Naive thymus-derived CD8-positive, alpha-beta T cell (primary cell): ENCODE measurements around the gene ZFAND3. TPM values are rescaled to one million over a fixed set of nuclear protein-coding genes. Genes with fewer than 3 reads are reported as not detected.
"Not testable (repeated sequence)": the region's sequence is repeated elsewhere in the genome, so short reads cannot be mapped to it uniquely, and the experiment has no call there.

Experiments used
- ATAC-seq, 2 donors: fragments of 150-1000 bp; cut with Tn5 transposase in 1 of 2; sonication (Bioruptor Pico), chemical (Tn5 transposase) in 1 of 2; 1 replicate in 1 of 2; 2 replicates in 1 of 2; pipeline ENCODE4 v1.10.0; 2021; ENCODE audit warnings: mild to moderate bottlenecking in 2 of 2, moderate library complexity in 2 of 2
- POLR2A ChIA-PET: fragments of 350-600 bp; sonication (Branson Sonifier 250); formaldehyde crosslinking; loops from one replicate; lab custom pipeline; 2021; ENCODE audit warnings: antibody characterized with exemption; lab: Charles Lee
- DNase-seq, 10 donors: peaks; one replicate each; pipeline versions ENCODE4 v3.0.0 to v3.0.0-alpha.2; 2020 to 2022
- H3K27ac Mint-ChIP-seq, 10 donors: one replicate each; pipeline ENCODE4 v1.8.0; 2020 to 2022; ENCODE audit warnings: mild to moderate bottlenecking in 10 of 10, mixed read lengths in 10 of 10, moderate library complexity in 4 of 10, inconsistent platforms in 1 of 10
- H3K27me3 Mint-ChIP-seq, 5 donors: one replicate each; pipeline ENCODE4 v1.8.0; 2021 to 2022; ENCODE audit warnings: mixed read lengths in 5 of 5
- H3K36me3 Mint-ChIP-seq, 3 donors: one replicate each; pipeline ENCODE4 v1.8.0; 2020 to 2022; ENCODE audit warnings: mixed read lengths in 3 of 3, mild to moderate bottlenecking in 2 of 3, inconsistent platforms in 1 of 3
- H3K4me1 Mint-ChIP-seq, 4 donors: one replicate each; pipeline ENCODE4 v1.8.0; 2021 to 2022; ENCODE audit warnings: mixed read lengths in 4 of 4
- H3K4me3 Mint-ChIP-seq, 10 donors: one replicate each; pipeline ENCODE4 v1.8.0; 2020 to 2022; ENCODE audit warnings: mild to moderate bottlenecking in 10 of 10, mixed read lengths in 10 of 10, moderate library complexity in 6 of 10, inconsistent platforms in 1 of 10
- H3K9me3 Mint-ChIP-seq, 9 donors: one replicate each; pipeline ENCODE4 v1.8.0; 2020 to 2022; ENCODE audit warnings: mixed read lengths in 9 of 9, mild to moderate bottlenecking in 3 of 9, inconsistent platforms in 1 of 9, moderate library complexity in 1 of 9
- polyA plus RNA-seq, 3 donors: library from polyadenylated mRNA; unstranded; fragments of 300-500 nt; fragmentation: Illumina TruSeq; gene quantifications; one replicate each; pipeline ENCODE4 v1.2.3, GENCODE V29; 2021
- total RNA-seq, 8 experiments: library from RNA in 2 of 8; stranded (reverse) in 2 of 8; gene quantifications; one replicate each; pipeline ENCODE4 v1.2.3 and lab custom pipeline; 2021 to 2026

Gene ZFAND3
- total and polyA plus RNA-seq, 5 experiments from 2014 or later = 3.7 to 33.8 (median 4.5) TPM

- H3K27ac Mint-ChIP-seq = no peak overlapping the region
- H3K9me3 Mint-ChIP-seq = peaks cover 0 to 5% (median 0%) of the 10 kb centered on the region in 9 donors
- POLR2A ChIA-PET = no interaction called here
- H3K4me1 Mint-ChIP-seq = peaks cover 25 to 57% (median 51%) of the 10 kb centered on the region in 4 donors
- DNase-seq (no peak), ATAC-seq (no peak)
- peaks cover 4 to 5% (median 5%) of the 10 kb centered on the region in 3 donors for H3K36me3 Mint-ChIP-seq
- no peak overlapping the region for H3K4me3 Mint-ChIP-seq
- H3K27me3 Mint-ChIP-seq = no peaks in the 10 kb centered on the region
These were observed 140.8 kb downstream of the ZFAND3 start for GRCh38 chr6:37960139-37960935.

- peak overlapping the region; percentile 29 to 83 (median 72) for H3K27ac Mint-ChIP-seq
- H3K9me3 Mint-ChIP-seq, H3K27me3 Mint-ChIP-seq: not testable (repeated sequence)
- ATAC-seq = peak; percentile 39 to 77
- H3K36me3 Mint-ChIP-seq = peaks cover 10 to 14% (median 12%) of the 10 kb centered on the region in 3 donors
- DNase-seq = peak in 8 of 10 donors; percentile 25 to 67 (median 60)
- POLR2A ChIA-PET = interaction anchor here (0.8 kb wide), 1 partner anchor 142 kb away, joined by 3 read pairs; no protein-coding TSS in a partner anchor
- peak overlapping the region; percentile 34 to 80 (median 67) for H3K4me3 Mint-ChIP-seq
- H3K4me1 Mint-ChIP-seq = peaks cover 29 to 75% (median 67%) of the 10 kb centered on the region in 4 donors
These were observed 143.1 kb downstream of the ZFAND3 start for GRCh38 chr6:37962481-37963080.

- Mint-ChIP-seq H3K4me1 (peaks cover 38 to 81% (median 73%) of the 10 kb centered on the region in 4 donors), H3K9me3 (peaks cover 0 to 13% (median 4%) of the 10 kb centered on the region in 9 donors), H3K4me3 (peak overlapping the region in 1 of 10 donors; percentile 11), H3K27me3 (no peaks in the 10 kb centered on the region), H3K27ac (peak overlapping the region in 5 of 10 donors; percentile 20 to 77 (median 36)), H3K36me3 (peaks cover 15 to 23% (median 21%) of the 10 kb centered on the region in 3 donors)
- DNase-seq = no peak
- POLR2A ChIA-PET = no interaction called here
- ATAC-seq = no peak
These were observed 146.6 kb downstream of the ZFAND3 start for GRCh38 chr6:37965964-37966676.

GRCh38 chr6:37966801-37967200, 147.3 kb downstream of the ZFAND3 start:
- H3K4me3 Mint-ChIP-seq = peak overlapping the region in 1 of 10 donors; percentile 9
- no peak for ATAC-seq
- peaks cover 34 to 81% (median 73%) of the 10 kb centered on the region in 4 donors for H3K4me1 Mint-ChIP-seq
- peak overlapping the region in 1 of 10 donors; percentile 7 for H3K27ac Mint-ChIP-seq
- no peaks in the 10 kb centered on the region for H3K27me3 Mint-ChIP-seq
- peaks cover 15 to 23% (median 21%) of the 10 kb centered on the region in 3 donors for H3K36me3 Mint-ChIP-seq
- no peak for DNase-seq
- H3K9me3 Mint-ChIP-seq = peaks cover 0 to 13% (median 4%) of the 10 kb centered on the region in 9 donors
- POLR2A ChIA-PET = no interaction called here

GRCh38 chr6:37967651-37968050, 148.1 kb downstream of the ZFAND3 start:
- no peak overlapping the region for H3K4me3 Mint-ChIP-seq
- H3K27ac Mint-ChIP-seq = no peak overlapping the region
- DNase-seq (no peak), ATAC-seq (no peak)
- peaks cover 15 to 23% (median 16%) of the 10 kb centered on the region in 3 donors for H3K36me3 Mint-ChIP-seq
- H3K27me3 Mint-ChIP-seq = no peaks in the 10 kb centered on the region
- POLR2A ChIA-PET = no interaction called here
- H3K4me1 Mint-ChIP-seq = peaks cover 28 to 81% (median 73%) of the 10 kb centered on the region in 4 donors
- H3K9me3 Mint-ChIP-seq = peaks cover 0 to 14% (median 0%) of the 10 kb centered on the region in 9 donors

- POLR2A ChIA-PET = no interaction called here
- peak overlapping the region in 4 of 10 donors; percentile 19 to 39 (median 30) for H3K4me3 Mint-ChIP-seq
- H3K9me3 Mint-ChIP-seq = peaks cover 0 to 31% (median 8%) of the 10 kb centered on the region in 9 donors
- H3K27me3 Mint-ChIP-seq = no peaks in the 10 kb centered on the region
- ATAC-seq (no peak), DNase-seq (no peak)
- H3K36me3 Mint-ChIP-seq = peaks cover 12 to 35% (median 21%) of the 10 kb centered on the region in 3 donors
- H3K4me1 Mint-ChIP-seq = peaks cover 11 to 57% (median 45%) of the 10 kb centered on the region in 4 donors
- peak overlapping the region in 3 of 10 donors; percentile 45 to 54 (median 47) for H3K27ac Mint-ChIP-seq
These were observed 151.7 kb downstream of the ZFAND3 start for GRCh38 chr6:37971266-37971665.

- POLR2A ChIA-PET = no interaction called here
These were observed 152.3 kb downstream of the ZFAND3 start for GRCh38 chr6:37971711-37972390.

GRCh38 chr6:37972994-37973757, 153.6 kb downstream of the ZFAND3 start:
- H3K36me3 Mint-ChIP-seq = peaks cover 10 to 23% (median 16%) of the 10 kb centered on the region in 3 donors
- H3K27me3 Mint-ChIP-seq = no peaks in the 10 kb centered on the region
- H3K4me1 Mint-ChIP-seq = peaks cover 11 to 58% (median 47%) of the 10 kb centered on the region in 4 donors
- POLR2A ChIA-PET = no interaction called here
- H3K9me3 Mint-ChIP-seq = peaks cover 0 to 31% (median 0%) of the 10 kb centered on the region in 9 donors
- H3K27ac Mint-ChIP-seq = peak overlapping the region in 4 of 10 donors; percentile 24 to 63 (median 24)
- no peak for ATAC-seq
- no peak overlapping the region for H3K4me3 Mint-ChIP-seq
- DNase-seq = no peak

More at GRCh38 chr6:37971711-37972390, 152.3 kb downstream of the ZFAND3 start:
- Mint-ChIP-seq H3K9me3 (peaks cover 0 to 31% (median 7%) of the 10 kb centered on the region in 9 donors), H3K27me3 (no peaks in the 10 kb centered on the region), H3K4me1 (peaks cover 11 to 57% (median 47%) of the 10 kb centered on the region in 4 donors), H3K27ac (peak overlapping the region in 6 of 10 donors; percentile 17 to 63 (median 49)), H3K4me3 (peak overlapping the region in 5 of 10 donors; percentile 12 to 54 (median 28)), H3K36me3 (peaks cover 12 to 30% (median 21%) of the 10 kb centered on the region in 3 donors)
- ATAC-seq (no peak), DNase-seq (no peak)

GRCh38 chr6:37974381-37974780, 154.9 kb downstream of the ZFAND3 start:
- H3K9me3 Mint-ChIP-seq = peaks cover 0 to 25% (median 0%) of the 10 kb centered on the region in 9 donors
- DNase-seq = no peak
- no peaks in the 10 kb centered on the region for H3K27me3 Mint-ChIP-seq
- no peak overlapping the region for H3K27ac Mint-ChIP-seq
- peaks cover 8 to 19% (median 10%) of the 10 kb centered on the region in 3 donors for H3K36me3 Mint-ChIP-seq
- POLR2A ChIA-PET = no interaction called here
- ATAC-seq = no peak
- H3K4me3 Mint-ChIP-seq = no peak overlapping the region
- peaks cover 19 to 64% (median 50%) of the 10 kb centered on the region in 4 donors for H3K4me1 Mint-ChIP-seq

- peaks cover 0 to 25% (median 0%) of the 10 kb centered on the region in 9 donors for H3K9me3 Mint-ChIP-seq
- H3K36me3 Mint-ChIP-seq = peaks cover 5 to 19% (median 10%) of the 10 kb centered on the region in 3 donors
- H3K27me3 Mint-ChIP-seq = no peaks in the 10 kb centered on the region
- DNase-seq = no peak
- H3K4me3 Mint-ChIP-seq = peak overlapping the region in 2 of 10 donors; percentile 10 to 39
- POLR2A ChIA-PET = no interaction called here
- peaks cover 21 to 68% (median 55%) of the 10 kb centered on the region in 4 donors for H3K4me1 Mint-ChIP-seq
- no peak for ATAC-seq
- no peak overlapping the region for H3K27ac Mint-ChIP-seq
These were observed 155.4 kb downstream of the ZFAND3 start for GRCh38 chr6:37974943-37975342.

GRCh38 chr6:37977715-37978114, 158.2 kb downstream of the ZFAND3 start:
- no peak for ATAC-seq
- no peak for DNase-seq
- peak overlapping the region in 1 of 10 donors; percentile 82 for H3K27ac Mint-ChIP-seq
- POLR2A ChIA-PET = interaction anchor here (0.6 kb wide), 1 partner anchor 158 kb away, joined by 3 read pairs; no protein-coding TSS in a partner anchor
- H3K4me1 Mint-ChIP-seq = peaks cover 29 to 67% (median 54%) of the 10 kb centered on the region in 4 donors
- peaks cover 5 to 19% (median 10%) of the 10 kb centered on the region in 3 donors for H3K36me3 Mint-ChIP-seq
- peak overlapping the region in 4 of 10 donors; percentile 12 to 37 (median 22) for H3K4me3 Mint-ChIP-seq
- H3K27me3 Mint-ChIP-seq = no peaks in the 10 kb centered on the region
- peaks cover 0 to 25% (median 0%) of the 10 kb centered on the region in 9 donors for H3K9me3 Mint-ChIP-seq
